ES-I3 (cell line): ENCODE results near the gene FLT1.

Experiments used
- H3K36me3 ChIP-seq: 2 replicates; pipeline ENCODE4 v1.6.1; 2013; ENCODE audit warnings: mild to moderate bottlenecking, low read length, control low read depth, moderate library complexity; ENCODE audit not compliant: insufficient read depth
- H3K4me1 ChIP-seq: 2 replicates; pipeline ENCODE4 v1.6.1; 2013; ENCODE audit warnings: mild to moderate bottlenecking, control low read depth, low read length; ENCODE audit not compliant: insufficient read depth
- H3K9ac ChIP-seq: 2 replicates; pipeline ENCODE4 v1.6.1; 2013; ENCODE audit warnings: low read depth, mild to moderate bottlenecking, low read length, moderate library complexity
- H3K9me3 ChIP-seq: 2 replicates; pipeline ENCODE4 v1.6.1; 2013; ENCODE audit warnings: mild to moderate bottlenecking, low read length, moderate library complexity; ENCODE audit not compliant: control insufficient read depth, insufficient read depth

Gene FLT1

GRCh38 chr13:28449826-28450773 lies 44.8 kb downstream of the FLT1 start:
- Histone ChIP-seq H3K4me1 (peaks cover 10% of the 10 kb centered on the region; the same call in 1 of the 2 replicates), H3K36me3 (peaks cover 6% of the 10 kb centered on the region), H3K9me3 (peaks cover 10% of the 10 kb centered on the region), H3K9ac (no peak overlapping the region)

GRCh38 chr13:28448651-28449358 lies 46.1 kb downstream of the FLT1 start:
- Histone ChIP-seq H3K9me3 (peaks cover 10% of the 10 kb centered on the region), H3K9ac (no peak overlapping the region), H3K36me3 (peaks cover 6% of the 10 kb centered on the region), H3K4me1 (peaks cover 10% of the 10 kb centered on the region; the same call in 1 of the 2 replicates)

GRCh38 chr13:28447989-28448388 lies 46.9 kb downstream of the FLT1 start:
- Histone ChIP-seq H3K4me1 (peaks cover 10% of the 10 kb centered on the region; the same call in 1 of the 2 replicates), H3K9ac (no peak overlapping the region), H3K9me3 (peaks cover 10% of the 10 kb centered on the region), H3K36me3 (peaks cover 3% of the 10 kb centered on the region; the same call in 1 of the 2 replicates)

GRCh38 chr13:28447206-28447605 lies 47.7 kb downstream of the FLT1 start:
- peaks cover 10% of the 10 kb centered on the region for H3K9me3 ChIP-seq
- peaks cover 7% of the 10 kb centered on the region; the same call in 1 of the 2 replicates for H3K4me1 ChIP-seq
- peaks cover 3% of the 10 kb centered on the region; the same call in 1 of the 2 replicates for H3K36me3 ChIP-seq
- H3K9ac ChIP-seq: no peak overlapping the region

GRCh38 chr13:28442839-28443238 lies 52.1 kb downstream of the FLT1 start:
- no peaks in the 10 kb centered on the region for H3K36me3 ChIP-seq
- H3K9ac ChIP-seq: no peak overlapping the region
- peaks cover 29% of the 10 kb centered on the region for H3K4me1 ChIP-seq
- peaks cover under 1% of the 10 kb centered on the region for H3K9me3 ChIP-seq

GRCh38 chr13:28441529-28441928 lies 53.4 kb downstream of the FLT1 start:
- peaks cover 36% of the 10 kb centered on the region for H3K4me1 ChIP-seq
- H3K9me3 ChIP-seq: no peaks in the 10 kb centered on the region; the same call in 1 of the 2 replicates
- H3K36me3 ChIP-seq: peaks cover 3% of the 10 kb centered on the region
- H3K9ac ChIP-seq: no peak overlapping the region

- Histone ChIP-seq H3K36me3 (peaks cover 3% of the 10 kb centered on the region), H3K9ac (no peak overlapping the region), H3K9me3 (no peaks in the 10 kb centered on the region; the same call in 1 of the 2 replicates), H3K4me1 (peaks cover 38% of the 10 kb centered on the region)
Observed at GRCh38 chr13:28440774-28441504, 54.0 kb downstream of the FLT1 start.

GRCh38 chr13:28438598-28439334 lies 56.2 kb downstream of the FLT1 start:
- Histone ChIP-seq H3K9ac (no peak overlapping the region), H3K36me3 (peaks cover 5% of the 10 kb centered on the region), H3K9me3 (no peaks in the 10 kb centered on the region; the same call in 1 of the 2 replicates), H3K4me1 (peaks cover 47% of the 10 kb centered on the region)

GRCh38 chr13:28438067-28438466 lies 56.9 kb downstream of the FLT1 start:
- Histone ChIP-seq H3K4me1 (peaks cover 47% of the 10 kb centered on the region), H3K9me3 (no peaks in the 10 kb centered on the region; the same call in 1 of the 2 replicates), H3K36me3 (peaks cover 10% of the 10 kb centered on the region), H3K9ac (no peak overlapping the region; the same call in 1 of the 2 replicates)

GRCh38 chr13:28435917-28436316 lies 59.0 kb downstream of the FLT1 start:
- Histone ChIP-seq H3K4me1 (peaks cover 54% of the 10 kb centered on the region), H3K9ac (no peak overlapping the region), H3K36me3 (peaks cover 10% of the 10 kb centered on the region), H3K9me3 (no peaks in the 10 kb centered on the region)

GRCh38 chr13:28434926-28435325 lies 60.0 kb downstream of the FLT1 start:
- H3K36me3 ChIP-seq: peaks cover 10% of the 10 kb centered on the region
- H3K9me3 ChIP-seq: no peaks in the 10 kb centered on the region
- H3K9ac ChIP-seq: no peak overlapping the region
- peaks cover 52% of the 10 kb centered on the region for H3K4me1 ChIP-seq

GRCh38 chr13:28432816-28433560 lies 61.9 kb downstream of the FLT1 start:
- H3K36me3 ChIP-seq: peaks cover 10% of the 10 kb centered on the region
- peaks cover 53% of the 10 kb centered on the region for H3K4me1 ChIP-seq
- H3K9ac ChIP-seq: no peak overlapping the region
- H3K9me3 ChIP-seq: no peaks in the 10 kb centered on the region
